IPS-18a (cell line): ENCODE measurements around the gene ESRRG.

Source experiments
- H3K27ac ChIP-seq: one replicate; pipeline ENCODE4 v1.5.1; 2013; ENCODE audit warnings: low read length
- H3K27me3 ChIP-seq: one replicate; pipeline ENCODE4 v1.6.1; 2013; ENCODE audit warnings: mild to moderate bottlenecking, low read length; ENCODE audit not compliant: control insufficient read depth, insufficient read depth
- H3K36me3 ChIP-seq: one replicate; pipeline ENCODE4 v1.6.1; 2013; ENCODE audit warnings: low read depth, low read length; ENCODE audit not compliant: control insufficient read depth
- H3K4me1 ChIP-seq: one replicate; pipeline ENCODE4 v1.6.1; 2013; ENCODE audit warnings: low read depth, low read length; ENCODE audit not compliant: control insufficient read depth
- H3K4me3 ChIP-seq: one replicate; pipeline ENCODE4 v1.5.1; 2013; ENCODE audit warnings: low read length
- H3K9ac ChIP-seq: one replicate; pipeline ENCODE4 v1.6.1; 2013; ENCODE audit warnings: mild to moderate bottlenecking, low read length, moderate library complexity
- H3K9me3 ChIP-seq: one replicate; pipeline ENCODE4 v1.6.1; 2013; ENCODE audit warnings: low read depth, low read length; ENCODE audit not compliant: control insufficient read depth

The ESRRG gene

GRCh38 chr1:216599851-216600250 lies 123.4 kb downstream of the ESRRG start:
- Histone ChIP-seq H3K9ac (no peak overlapping the region), H3K36me3 (no peaks in the 10 kb centered on the region), H3K27me3 (peaks cover 8% of the 10 kb centered on the region), H3K27ac (no peak overlapping the region), H3K9me3 (no peaks in the 10 kb centered on the region), H3K4me3 (no peak overlapping the region), H3K4me1 (peaks cover 36% of the 10 kb centered on the region)

GRCh38 chr1:216598448-216598847 lies 124.8 kb downstream of the ESRRG start:
- H3K4me1 ChIP-seq, result peaks cover 36% of the 10 kb centered on the region

GRCh38 chr1:216596281-216596862 lies 126.9 kb downstream of the ESRRG start:
- Histone ChIP-seq H3K9ac (no peak overlapping the region), H3K4me3 (no peak overlapping the region), H3K36me3 (no peaks in the 10 kb centered on the region), H3K4me1 (peaks cover 33% of the 10 kb centered on the region), H3K27ac (no peak overlapping the region), H3K9me3 (no peaks in the 10 kb centered on the region), H3K27me3 (peaks cover 2% of the 10 kb centered on the region)

More at GRCh38 chr1:216598448-216598847, 124.8 kb downstream of the ESRRG start:
- Histone ChIP-seq H3K36me3 (no peaks in the 10 kb centered on the region), H3K27me3 (peaks cover 8% of the 10 kb centered on the region), H3K4me3 (no peak overlapping the region), H3K9me3 (no peaks in the 10 kb centered on the region), H3K9ac (no peak overlapping the region), H3K27ac (no peak overlapping the region)

- H3K4me3 ChIP-seq, result no peak overlapping the region
- H3K9ac ChIP-seq, result no peak overlapping the region
- H3K36me3 ChIP-seq, result no peaks in the 10 kb centered on the region
- H3K27ac ChIP-seq, result no peak overlapping the region
- H3K27me3 ChIP-seq, result no peaks in the 10 kb centered on the region
- H3K4me1 ChIP-seq, result no peaks in the 10 kb centered on the region
- H3K9me3 ChIP-seq, result no peaks in the 10 kb centered on the region
Measured at GRCh38 chr1:216587715-216588114, 135.5 kb downstream of the ESRRG start.

GRCh38 chr1:216582151-216582550 lies 141.1 kb downstream of the ESRRG start:
- H3K27ac ChIP-seq, result no peak overlapping the region
- no peaks in the 10 kb centered on the region for H3K27me3 ChIP-seq
- no peaks in the 10 kb centered on the region for H3K36me3 ChIP-seq

GRCh38 chr1:216580538-216581057 lies 142.6 kb downstream of the ESRRG start:
- Histone ChIP-seq H3K36me3 (no peaks in the 10 kb centered on the region), H3K4me1 (peaks cover 3% of the 10 kb centered on the region), H3K9me3 (no peaks in the 10 kb centered on the region), H3K27me3 (no peaks in the 10 kb centered on the region), H3K9ac (no peak overlapping the region), H3K27ac (no peak overlapping the region), H3K4me3 (no peak overlapping the region)

More at GRCh38 chr1:216582151-216582550, 141.1 kb downstream of the ESRRG start:
- Histone ChIP-seq H3K9ac (no peak overlapping the region), H3K9me3 (no peaks in the 10 kb centered on the region), H3K4me3 (no peak overlapping the region), H3K4me1 (no peaks in the 10 kb centered on the region)

GRCh38 chr1:216576234-216576937 lies 146.8 kb downstream of the ESRRG start:
- Histone ChIP-seq H3K27ac (no peak overlapping the region), H3K9ac (no peak overlapping the region), H3K4me1 (peaks cover 3% of the 10 kb centered on the region), H3K9me3 (no peaks in the 10 kb centered on the region), H3K4me3 (no peak overlapping the region), H3K36me3 (no peaks in the 10 kb centered on the region), H3K27me3 (no peaks in the 10 kb centered on the region)

- Histone ChIP-seq H3K4me1 (no peaks in the 10 kb centered on the region), H3K27ac (no peak overlapping the region), H3K4me3 (no peak overlapping the region), H3K36me3 (no peaks in the 10 kb centered on the region), H3K9me3 (no peaks in the 10 kb centered on the region), H3K9ac (no peak overlapping the region), H3K27me3 (no peaks in the 10 kb centered on the region)
Measured at GRCh38 chr1:216566641-216567205, 156.5 kb downstream of the ESRRG start.

- Histone ChIP-seq H3K27ac (no peak overlapping the region), H3K9ac (no peak overlapping the region), H3K9me3 (no peaks in the 10 kb centered on the region), H3K4me3 (no peak overlapping the region), H3K36me3 (no peaks in the 10 kb centered on the region), H3K4me1 (no peaks in the 10 kb centered on the region), H3K27me3 (no peaks in the 10 kb centered on the region)
Measured at GRCh38 chr1:216563087-216563486, 160.1 kb downstream of the ESRRG start.

GRCh38 chr1:216562383-216562782 lies 160.8 kb downstream of the ESRRG start:
- Histone ChIP-seq H3K9me3 (no peaks in the 10 kb centered on the region), H3K27me3 (no peaks in the 10 kb centered on the region), H3K9ac (no peak overlapping the region), H3K4me1 (no peaks in the 10 kb centered on the region), H3K36me3 (no peaks in the 10 kb centered on the region), H3K27ac (no peak overlapping the region), H3K4me3 (no peak overlapping the region)

GRCh38 chr1:216560527-216560926 lies 162.7 kb downstream of the ESRRG start:
- H3K4me3 ChIP-seq, result no peak overlapping the region
- H3K9ac ChIP-seq, result no peak overlapping the region
- H3K27me3 ChIP-seq, result no peaks in the 10 kb centered on the region
- no peaks in the 10 kb centered on the region for H3K9me3 ChIP-seq
- no peaks in the 10 kb centered on the region for H3K36me3 ChIP-seq
- H3K4me1 ChIP-seq, result no peaks in the 10 kb centered on the region
- no peak overlapping the region for H3K27ac ChIP-seq
